Neural crest cell (in vitro differentiated cells): ENCODE measurements around the gene GLRX. TPM values are rescaled to one million over a fixed set of nuclear protein-coding genes. Genes with fewer than 3 reads are reported as not detected.

Source experiments
- DNase-seq: peaks from one replicate; pipeline ENCODE4 v3.0.0; 2021; ENCODE audit warnings: low read depth, mixed read lengths, low spot score
- H3K27ac Mint-ChIP-seq: one replicate; pipeline ENCODE4 v1.8.0; 2021; ENCODE audit warnings: mild to moderate bottlenecking, mixed read lengths; ENCODE audit not compliant: unreplicated experiment
- H3K27me3 Mint-ChIP-seq: 2 replicates; pipeline ENCODE4 v1.8.0; 2021; ENCODE audit warnings: low read depth, mild to moderate bottlenecking, mixed read lengths
- H3K36me3 Mint-ChIP-seq: 2 replicates; pipeline ENCODE4 v1.8.0; 2021; ENCODE audit warnings: low read depth, mild to moderate bottlenecking, mixed read lengths
- H3K4me1 Mint-ChIP-seq: 2 replicates; pipeline ENCODE4 v1.8.0; 2021; ENCODE audit warnings: mixed read lengths
- H3K4me3 Mint-ChIP-seq: one replicate; pipeline ENCODE4 v1.8.0; 2021; ENCODE audit warnings: mild to moderate bottlenecking, mixed read lengths
- H3K9me3 Mint-ChIP-seq: 2 replicates; pipeline ENCODE4 v1.8.0; 2021; ENCODE audit warnings: mixed read lengths
- total RNA-seq: library from RNA; stranded (reverse); gene quantifications from 2 replicates; pipeline ENCODE4 v1.2.1, GENCODE V29; 2021
- TF ChIP-seq, protein P1 (sequence below): fragments of 200-600 bp; sonication (generic); conservative IDR thresholded peaks from 2 replicates; pipeline ENCODE4 v1.5.0; 2021; ENCODE audit warnings: antibody characterized with exemption, mild to moderate bottlenecking

Gene GLRX
- total RNA-seq, 1 donor from 2014 or later: 10.3 TPM

DNA sequence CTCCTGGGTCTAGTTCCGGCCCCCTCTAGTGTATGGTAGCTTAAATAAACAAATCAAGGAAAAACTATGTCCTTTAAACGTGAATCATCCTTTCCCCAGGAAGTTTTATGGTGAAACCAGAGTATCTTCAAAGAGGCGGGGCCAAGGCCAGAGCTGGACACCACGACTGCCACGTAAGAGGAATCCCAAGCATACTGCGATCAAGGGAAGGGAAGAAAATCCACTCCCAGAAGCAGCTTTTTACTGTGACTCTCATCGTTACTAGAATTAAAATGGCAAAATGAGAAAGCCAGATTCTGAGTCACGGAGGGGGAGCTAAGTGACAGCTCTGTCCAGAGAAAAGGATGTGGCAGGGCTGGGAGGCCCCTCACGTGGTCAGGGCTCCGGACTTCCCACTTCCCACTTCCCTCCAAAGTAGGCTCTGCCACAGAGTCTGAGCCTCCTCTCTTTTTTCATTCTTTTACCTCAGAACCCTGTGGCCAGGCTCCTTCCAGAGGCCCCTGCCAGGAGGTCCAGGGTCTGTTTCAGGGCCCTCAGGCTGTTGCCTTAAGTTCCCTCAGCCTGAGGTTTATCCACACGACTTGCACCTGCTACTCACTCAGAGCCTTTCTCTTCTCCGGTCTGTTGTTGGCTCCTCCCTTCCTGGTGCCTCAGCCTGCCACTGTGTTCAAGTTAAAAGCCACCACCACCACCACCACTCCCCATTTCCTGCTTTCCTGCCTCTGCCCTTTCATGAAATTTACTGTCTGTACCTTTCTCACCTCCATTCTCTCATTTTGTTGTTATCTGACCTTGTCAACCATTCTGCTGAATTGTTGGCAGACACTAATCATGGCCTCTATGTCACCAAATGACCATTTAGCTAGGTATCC, 1.4 kb upstream of the GLRX start:
- TF ChIP-seq, protein P1, sequence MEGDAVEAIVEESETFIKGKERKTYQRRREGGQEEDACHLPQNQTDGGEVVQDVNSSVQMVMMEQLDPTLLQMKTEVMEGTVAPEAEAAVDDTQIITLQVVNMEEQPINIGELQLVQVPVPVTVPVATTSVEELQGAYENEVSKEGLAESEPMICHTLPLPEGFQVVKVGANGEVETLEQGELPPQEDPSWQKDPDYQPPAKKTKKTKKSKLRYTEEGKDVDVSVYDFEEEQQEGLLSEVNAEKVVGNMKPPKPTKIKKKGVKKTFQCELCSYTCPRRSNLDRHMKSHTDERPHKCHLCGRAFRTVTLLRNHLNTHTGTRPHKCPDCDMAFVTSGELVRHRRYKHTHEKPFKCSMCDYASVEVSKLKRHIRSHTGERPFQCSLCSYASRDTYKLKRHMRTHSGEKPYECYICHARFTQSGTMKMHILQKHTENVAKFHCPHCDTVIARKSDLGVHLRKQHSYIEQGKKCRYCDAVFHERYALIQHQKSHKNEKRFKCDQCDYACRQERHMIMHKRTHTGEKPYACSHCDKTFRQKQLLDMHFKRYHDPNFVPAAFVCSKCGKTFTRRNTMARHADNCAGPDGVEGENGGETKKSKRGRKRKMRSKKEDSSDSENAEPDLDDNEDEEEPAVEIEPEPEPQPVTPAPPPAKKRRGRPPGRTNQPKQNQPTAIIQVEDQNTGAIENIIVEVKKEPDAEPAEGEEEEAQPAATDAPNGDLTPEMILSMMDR: no peak
- no peak for DNase-seq
- Mint-ChIP-seq H3K27ac (no peak overlapping the region), H3K9me3 (no peaks in the 10 kb centered on the region), H3K27me3 (no peaks in the 10 kb centered on the region), H3K4me1 (peaks cover 34% of the 10 kb centered on the region), H3K4me3 (peak overlapping the region; percentile 77), H3K36me3 (no peaks in the 10 kb centered on the region)

DNA sequence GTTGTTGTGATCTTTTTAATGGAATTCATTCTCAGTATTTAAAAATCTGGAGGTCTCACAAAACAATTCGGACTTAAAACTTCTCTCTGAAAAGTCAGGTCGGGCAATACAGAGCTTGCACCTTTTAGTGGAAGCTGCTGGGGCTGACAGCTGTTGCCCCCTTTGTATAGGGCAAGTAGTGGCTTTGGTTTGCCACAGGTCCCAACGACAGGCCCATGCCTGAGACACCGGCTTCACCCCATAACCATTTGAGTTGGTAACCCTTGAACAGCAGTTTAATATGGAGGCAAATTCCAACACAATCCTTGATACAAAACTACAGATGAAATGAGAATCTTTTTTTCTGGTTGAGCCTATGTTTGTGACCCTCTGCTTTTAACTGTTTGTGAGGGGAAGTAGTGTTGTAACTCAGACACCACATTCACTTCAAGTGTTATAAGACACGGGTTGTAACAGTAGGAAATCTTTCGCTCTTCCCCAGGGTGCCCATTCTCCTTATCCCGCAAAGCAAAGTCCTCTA, 752 bp upstream of the GLRX start:
- no peak for DNase-seq
- TF ChIP-seq, protein P1: no peak
- Mint-ChIP-seq H3K4me3 (peak overlapping the region; percentile 95), H3K27me3 (no peaks in the 10 kb centered on the region), H3K27ac (no peak overlapping the region), H3K4me1 (peaks cover 40% of the 10 kb centered on the region), H3K9me3 (no peaks in the 10 kb centered on the region), H3K36me3 (no peaks in the 10 kb centered on the region)

DNA sequence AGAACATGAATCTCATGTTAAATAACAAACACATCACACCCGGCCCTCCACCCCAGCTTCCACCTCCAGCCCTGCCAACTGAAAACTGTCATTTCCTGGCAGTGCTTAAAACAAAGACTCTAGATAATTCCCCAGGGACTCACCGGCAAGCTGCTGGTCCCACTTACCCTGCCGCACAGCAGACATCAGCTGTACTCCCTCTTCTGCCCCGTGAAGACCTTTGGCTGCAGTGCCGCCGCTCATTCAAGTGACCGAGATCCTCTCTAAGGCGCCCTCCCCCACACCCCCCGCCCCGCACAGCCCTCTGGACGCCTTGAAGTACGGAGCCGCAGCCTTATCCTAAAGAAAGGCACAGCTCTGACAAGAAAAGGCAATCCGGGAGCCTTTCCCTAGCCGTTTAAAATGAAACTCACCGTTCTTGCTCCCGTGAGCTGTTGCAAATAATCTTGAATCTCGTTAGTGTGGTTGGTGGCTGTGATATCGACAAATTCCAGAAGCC, 434 bp downstream of the GLRX start:
- DNase-seq: no peak
- Mint-ChIP-seq H3K27me3 (no peaks in the 10 kb centered on the region), H3K9me3 (no peaks in the 10 kb centered on the region), H3K4me3 (peak overlapping the region; percentile 95), H3K27ac (peak overlapping the region; percentile 44), H3K4me1 (peaks cover 40% of the 10 kb centered on the region), H3K36me3 (no peaks in the 10 kb centered on the region)
- TF ChIP-seq, protein P1: no peak

DNA sequence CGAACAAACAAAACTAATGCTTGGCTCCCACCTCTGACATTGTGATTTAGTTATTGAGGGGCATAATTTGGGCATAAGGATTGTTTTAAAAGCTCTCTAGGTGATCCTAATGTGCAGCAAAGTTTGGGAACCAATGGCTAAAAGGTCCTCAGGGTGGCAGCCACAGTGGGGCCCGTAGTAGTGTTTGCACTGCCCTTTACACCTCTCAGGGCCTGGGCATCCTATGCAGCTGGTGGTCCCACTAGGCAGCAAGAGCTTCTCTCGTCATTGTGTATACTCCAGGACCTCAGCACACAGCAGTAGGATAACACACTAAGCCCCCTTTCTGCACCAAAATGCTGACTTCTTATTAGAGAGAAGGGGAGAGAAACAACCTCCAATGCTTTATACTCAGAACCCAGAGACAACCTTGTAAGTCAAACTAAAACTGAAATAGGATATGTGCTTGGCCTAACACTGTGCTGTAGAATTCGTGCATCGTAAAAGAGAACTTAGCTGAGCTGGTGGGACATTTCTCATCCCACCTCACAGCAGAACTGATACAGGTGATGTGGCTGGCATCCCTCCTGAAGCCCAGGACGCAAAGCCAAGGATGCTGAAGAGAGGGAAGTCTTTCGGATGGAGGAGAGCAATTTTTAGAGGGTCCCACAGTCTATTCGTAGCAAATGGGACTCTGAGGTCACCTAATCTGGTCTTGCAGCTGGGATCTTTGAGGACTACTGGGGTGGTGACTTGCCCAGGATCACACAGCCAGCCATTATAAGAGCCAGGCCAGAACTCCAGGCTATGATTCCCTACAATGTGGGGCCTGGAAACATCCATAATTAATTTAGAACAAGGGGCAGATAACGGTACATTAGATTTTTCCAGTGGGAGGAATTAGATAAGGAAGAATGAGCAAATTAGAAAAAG, 1.2 kb downstream of the GLRX start:
- Mint-ChIP-seq H3K4me1 (peaks cover 40% of the 10 kb centered on the region), H3K27ac (peak overlapping the region; percentile 44), H3K9me3 (no peaks in the 10 kb centered on the region), H3K36me3 (no peaks in the 10 kb centered on the region), H3K27me3 (no peaks in the 10 kb centered on the region), H3K4me3 (peak overlapping the region; percentile 95)
- TF ChIP-seq, protein P1: no peak
- DNase-seq: no peak
